GM19463 (cell line): Measurements from ENCODE around the gene PPP2R3B.
"Not testable (repeated sequence)": the region's sequence is repeated elsewhere in the genome, so short reads cannot be mapped to it uniquely, and the experiment has no call there.

Experiments used
- ATAC-seq: cut with Tn5 transposase; IDR thresholded peaks from one replicate; pipeline ENCODE4 v1.9.1; 2021; ENCODE audit warnings: mild to moderate bottlenecking, moderate library complexity; ENCODE audit not compliant: unreplicated experiment

The PPP2R3B gene

GRCh38 chrX:353566-354535 lies 32.9 kb downstream of the PPP2R3B start:
- ATAC-seq, result no peak

- no peak for ATAC-seq
Measured at GRCh38 chrX:352582-353314, 34.0 kb downstream of the PPP2R3B start.

GRCh38 chrX:352181-352580 lies 34.5 kb downstream of the PPP2R3B start:
- no peak for ATAC-seq

GRCh38 chrX:351736-352135 lies 35.0 kb downstream of the PPP2R3B start:
- ATAC-seq, result no peak

GRCh38 chrX:351324-351641 lies 35.4 kb downstream of the PPP2R3B start:
- not testable (repeated sequence) for ATAC-seq

- no peak for ATAC-seq
Measured at GRCh38 chrX:350534-351323, 36.0 kb downstream of the PPP2R3B start.

- ATAC-seq, result no peak
Measured at GRCh38 chrX:350148-350533, 36.6 kb downstream of the PPP2R3B start.

- no peak for ATAC-seq
Measured at GRCh38 chrX:349702-350101, 37.0 kb downstream of the PPP2R3B start.

GRCh38 chrX:349196-349595 lies 37.5 kb downstream of the PPP2R3B start:
- no peak for ATAC-seq

GRCh38 chrX:348461-349117 lies 38.1 kb downstream of the PPP2R3B start:
- ATAC-seq, result no peak

- no peak for ATAC-seq
Measured at GRCh38 chrX:347351-348117, 39.2 kb downstream of the PPP2R3B start.

- no peak for ATAC-seq
Measured at GRCh38 chrX:346034-346813, 40.5 kb downstream of the PPP2R3B start.

GRCh38 chrX:345020-345925 lies 41.4 kb downstream of the PPP2R3B start:
- ATAC-seq, result no peak

- ATAC-seq, result no peak
Measured at GRCh38 chrX:344371-344901, 42.3 kb downstream of the PPP2R3B start.

GRCh38 chrX:341541-342101 lies 45.1 kb downstream of the PPP2R3B start:
- ATAC-seq, result no peak

- no peak for ATAC-seq
Measured at GRCh38 chrX:340641-341423, 45.9 kb downstream of the PPP2R3B start.

- ATAC-seq, result no peak
Measured at GRCh38 chrX:340121-340520, 46.6 kb downstream of the PPP2R3B start.
